ENCODE measurements around the gene PLA2G6. TPM values are rescaled to one million over a fixed set of nuclear protein-coding genes. Genes with fewer than 3 reads are reported as not detected.

Gene PLA2G6
- total and polyA plus RNA-seq, 9 donors, result 16.4 to 68.4 (median 39.4) TPM

- Histone ChIP-seq H3K27me3 (no peaks in the 10 kb centered on the region), H3K4me1 (ENCODE audit: insufficient read depth) (no peaks in the 10 kb centered on the region), H3K27ac (no peak overlapping the region), H3K36me3 (no peaks in the 10 kb centered on the region), H3K9me3 (no peaks in the 10 kb centered on the region), H3K4me3 (no peak overlapping the region)
- 93 to 96% (median 95%) methylated on average over 31 of the region's 31 CpGs for WGBS, 3 donors
- DNase-seq, result no peak
- intact Hi-C loops (cut with DNase I), result loop anchor here in 1 of 4 donors (10.0 kb wide), 1 partner anchor 61 kb away; the partner anchor contains the start of gene PICK1
- TF ChIP-seq EP300 (IDR thresholded peaks at IDR 0.05), result no peak
- TF ChIP-seq CTCF (IDR thresholded peaks at IDR 0.05), result no peak
- no peak for TF ChIP-seq POLR2A (IDR thresholded peaks at IDR 0.05)
Observed at GRCh38 chr22:38115423-38116205, 66.0 kb downstream of the PLA2G6 start.

- TF ChIP-seq POLR2A (IDR thresholded peaks at IDR 0.05) (no peak), CTCF (IDR thresholded peaks at IDR 0.05) (peak; percentile 74 to 89 (median 78))
- no peaks in the 10 kb centered on the region for H3K4me1 ChIP-seq (ENCODE audit: insufficient read depth)
- WGBS, 3 donors, result 50 to 63% (median 50%) methylated on average over 26 to 32 of the region's 32 CpGs
- intact Hi-C loops (cut with DNase I), result loop anchor here in 2 of 4 donors (5.0 to 10.0 kb wide), 2 partner anchors 60 to 238 kb away; partner anchors contain the start of gene PICK1 (in 1 of the 2)
- H3K9me3 ChIP-seq, result no peaks in the 10 kb centered on the region
- no peaks in the 10 kb centered on the region for H3K36me3 ChIP-seq
- H3K27ac ChIP-seq, result no peak overlapping the region
- no peak overlapping the region for H3K4me3 ChIP-seq
- no peaks in the 10 kb centered on the region for H3K27me3 ChIP-seq
- DNase-seq, result peak; percentile 74 to 90 (median 85)
Observed at GRCh38 chr22:38114484-38115398, 66.9 kb downstream of the PLA2G6 start.

- Histone ChIP-seq H3K4me1 (ENCODE audit: insufficient read depth) (no peaks in the 10 kb centered on the region), H3K9me3 (no peaks in the 10 kb centered on the region), H3K4me3 (no peak overlapping the region), H3K27ac (no peak overlapping the region), H3K36me3 (no peaks in the 10 kb centered on the region), H3K27me3 (no peaks in the 10 kb centered on the region)
- TF ChIP-seq POLR2A (IDR thresholded peaks at IDR 0.05) (no peak), EP300 (IDR thresholded peaks at IDR 0.05) (no peak), CTCF (IDR thresholded peaks at IDR 0.05) (no peak)
- 89 to 93% (median 92%) methylated on average over 14 to 22 of the region's 22 CpGs for WGBS, 3 donors
- intact Hi-C loops (cut with DNase I), result loop anchor here in 2 of 4 donors (5.0 to 10.0 kb wide), 2 partner anchors 58 to 240 kb away; partner anchors contain the start of gene PICK1 (in 1 of the 2)
- no peak for DNase-seq
Observed at GRCh38 chr22:38112381-38112780, 69.2 kb downstream of the PLA2G6 start.

GRCh38 chr22:38111925-38112355, 69.7 kb downstream of the PLA2G6 start:
- H3K4me3 ChIP-seq, result no peak overlapping the region
- intact Hi-C loops (cut with DNase I), result loop anchor here in 2 of 4 donors (5.0 to 10.0 kb wide), 2 partner anchors 57 to 240 kb away; partner anchors contain the start of gene PICK1 (in 1 of the 2)
- no peak for TF ChIP-seq CTCF (IDR thresholded peaks at IDR 0.05)
- TF ChIP-seq POLR2A (IDR thresholded peaks at IDR 0.05), result no peak
- TF ChIP-seq EP300 (IDR thresholded peaks at IDR 0.05), result no peak
- H3K36me3 ChIP-seq, result no peaks in the 10 kb centered on the region
- H3K4me1 ChIP-seq (ENCODE audit: insufficient read depth), result no peaks in the 10 kb centered on the region
- WGBS, 3 donors, result 72 to 84% (median 73%) methylated on average over 10 to 11 of the region's 11 CpGs
- no peak overlapping the region for H3K27ac ChIP-seq
- H3K27me3 ChIP-seq, result no peaks in the 10 kb centered on the region
- H3K9me3 ChIP-seq, result no peaks in the 10 kb centered on the region
- DNase-seq, result no peak

Measured in ovary (tissue), 9 donors.